ENCODE measurements around the gene TMEM87B.

TMEM87B gene

GRCh38 chr2:112153501-112153900 is 98.4 kb downstream of the TMEM87B start:
- DNase-seq: no peak

- no peak for DNase-seq
These were observed 99.4 kb downstream of the TMEM87B start for GRCh38 chr2:112154246-112155117.

- DNase-seq: no peak
These were observed 100.5 kb downstream of the TMEM87B start for GRCh38 chr2:112155331-112156151.

GRCh38 chr2:112156152-112156986 is 101.3 kb downstream of the TMEM87B start:
- peak; percentile 19 for DNase-seq

- no peak for DNase-seq
These were observed 102.4 kb downstream of the TMEM87B start for GRCh38 chr2:112157472-112157871.

GRCh38 chr2:112159454-112159921 is 104.4 kb downstream of the TMEM87B start:
- DNase-seq: no peak

GRCh38 chr2:112160283-112161250 is 105.5 kb downstream of the TMEM87B start:
- DNase-seq: no peak

GRCh38 chr2:112161431-112162145 is 106.5 kb downstream of the TMEM87B start:
- DNase-seq: no peak

GRCh38 chr2:112162341-112162740 is 107.3 kb downstream of the TMEM87B start:
- no peak for DNase-seq

GRCh38 chr2:112162956-112163355 is 107.9 kb downstream of the TMEM87B start:
- DNase-seq: no peak

- DNase-seq: no peak
These were observed 108.5 kb downstream of the TMEM87B start for GRCh38 chr2:112163541-112163981.

- no peak for DNase-seq
These were observed 109.8 kb downstream of the TMEM87B start for GRCh38 chr2:112164876-112165275.

- DNase-seq: no peak
These were observed 110.2 kb downstream of the TMEM87B start for GRCh38 chr2:112165296-112165695.

GRCh38 chr2:112166806-112167499 is 111.9 kb downstream of the TMEM87B start:
- no peak for DNase-seq

- peak; percentile 14 for DNase-seq
These were observed 113.5 kb downstream of the TMEM87B start for GRCh38 chr2:112168422-112169124.

Data from fibroblast of skin of right quadriceps (primary cell).